Glomerular endothelial cell (primary cell): ENCODE data around the gene PHF10. TPM values are rescaled to one million over a fixed set of nuclear protein-coding genes. Genes with fewer than 3 reads are reported as not detected.
A peak's percentile ranks its signal among the peaks of the same experiment; 100 is the strongest.

Experiments
- DNase-seq: peaks from one replicate; pipeline ENCODE4 v3.0.0-alpha.2; 2011; ENCODE audit warnings: low read depth, low spot score; ENCODE audit errors: extremely low read depth
- total RNA-seq: library from RNA; depleted of rRNA; stranded (reverse); fragments of >200 nt; gene quantifications from 2 replicates; pipeline ENCODE4 v1.2.3, GENCODE V29; 2015

The PHF10 gene
- total RNA-seq, 1 donor from 2014 or later = 70.3 TPM

GRCh38 chr6:169678342-169678741 lies 46.0 kb downstream of the PHF10 start:
- no peak for DNase-seq

GRCh38 chr6:169677096-169677495 lies 47.2 kb downstream of the PHF10 start:
- DNase-seq = no peak

GRCh38 chr6:169675011-169675410 lies 49.3 kb downstream of the PHF10 start:
- no peak for DNase-seq

- DNase-seq = no peak
Observed at GRCh38 chr6:169671563-169671962, 52.7 kb downstream of the PHF10 start.

- peak; percentile 94 for DNase-seq
Observed at GRCh38 chr6:169669889-169670288, 54.4 kb downstream of the PHF10 start.

GRCh38 chr6:169669147-169669546 lies 55.2 kb downstream of the PHF10 start:
- DNase-seq = no peak

GRCh38 chr6:169668203-169668847 lies 56.0 kb downstream of the PHF10 start:
- no peak for DNase-seq

GRCh38 chr6:169667716-169668115 lies 56.6 kb downstream of the PHF10 start:
- DNase-seq = no peak

- DNase-seq = no peak
Observed at GRCh38 chr6:169666441-169666840, 57.9 kb downstream of the PHF10 start.

- no peak for DNase-seq
Observed at GRCh38 chr6:169665289-169665688, 59.0 kb downstream of the PHF10 start.

- no peak for DNase-seq
Observed at GRCh38 chr6:169664227-169664626, 60.1 kb downstream of the PHF10 start.

- no peak for DNase-seq
Observed at GRCh38 chr6:169663468-169663867, 60.8 kb downstream of the PHF10 start.

- DNase-seq = no peak
Observed at GRCh38 chr6:169661391-169661756, 62.9 kb downstream of the PHF10 start.

- no peak for DNase-seq
Observed at GRCh38 chr6:169660751-169661390, 63.4 kb downstream of the PHF10 start.

GRCh38 chr6:169659820-169660610 lies 64.3 kb downstream of the PHF10 start:
- no peak for DNase-seq

- DNase-seq = no peak
Observed at GRCh38 chr6:169657284-169657610, 67.1 kb downstream of the PHF10 start.

- no peak for DNase-seq
Observed at GRCh38 chr6:169656546-169657283, 67.6 kb downstream of the PHF10 start.

- no peak for DNase-seq
Observed at GRCh38 chr6:169654598-169655391, 69.5 kb downstream of the PHF10 start.
